Skin of body (tissue), 2 donors: ENCODE measurements around the gene CDKAL1. TPM values are rescaled to one million over a fixed set of nuclear protein-coding genes. Genes with fewer than 3 reads are reported as not detected.
"Not testable (repeated sequence)": the region's sequence is repeated elsewhere in the genome, so short reads cannot be mapped to it uniquely, and the experiment has no call there.

Experiments
- DNase-seq: peaks from one replicate; lab custom pipeline; 2025; lab: John Stamatoyannopoulos, UW
- total RNA-seq: library from RNA; depleted of rRNA; stranded (reverse); fragments of >200 nt; gene quantifications from one replicate; pipeline ENCODE4 v1.2.3, GENCODE V29; 2014

CDKAL1 gene
- total RNA-seq, 1 donor from 2014 or later, result 38.4 TPM

DNA sequence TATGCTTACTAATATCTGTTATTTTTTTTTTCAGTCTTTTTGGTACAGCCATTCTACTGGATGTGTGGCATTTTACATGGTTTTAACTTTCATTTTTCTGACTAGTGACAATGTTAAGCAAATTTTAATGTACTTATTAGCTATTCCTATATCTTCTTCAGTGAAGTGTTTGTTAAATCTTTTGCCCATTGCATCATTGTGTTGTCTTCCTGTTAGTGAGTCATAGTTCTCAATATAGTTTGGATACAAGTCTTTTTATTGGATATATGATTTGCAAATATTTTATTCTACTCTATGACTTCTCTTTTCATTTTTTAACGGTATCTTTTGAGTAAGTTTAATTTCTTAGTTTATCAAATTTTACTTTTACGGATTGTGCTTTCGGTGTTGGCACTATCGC lies 519.4 kb downstream of the CDKAL1 start:
- DNase-seq, result no peak

- DNase-seq, result not testable (repeated sequence)
Observed at GRCh38 chr6:21055480-21055879, 521.2 kb downstream of the CDKAL1 start.

GRCh38 chr6:21061892-21062291 lies 527.6 kb downstream of the CDKAL1 start:
- no peak for DNase-seq

GRCh38 chr6:21064756-21065340 lies 530.6 kb downstream of the CDKAL1 start:
- no peak for DNase-seq

GRCh38 chr6:21067521-21067920 lies 533.3 kb downstream of the CDKAL1 start:
- DNase-seq, result no peak

DNA sequence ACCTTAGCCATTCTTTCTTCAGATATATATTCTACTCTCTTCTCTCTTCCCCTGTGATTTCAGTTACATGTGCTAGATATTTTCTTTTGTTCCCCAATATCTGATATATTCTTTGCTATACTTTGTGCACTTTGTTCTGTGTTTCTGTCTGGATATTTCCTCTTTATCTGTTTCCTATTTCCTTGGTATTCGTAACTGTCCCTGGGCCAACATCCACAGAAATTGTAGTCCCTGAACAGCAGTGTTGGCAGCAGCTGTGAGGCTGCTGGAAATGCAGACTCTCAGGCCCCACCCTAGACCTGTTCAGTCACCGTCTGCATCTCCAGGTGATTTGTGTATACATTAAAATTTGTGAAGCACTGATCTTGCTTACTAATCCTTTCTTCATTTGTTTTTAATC lies 536.4 kb downstream of the CDKAL1 start:
- DNase-seq, result no peak

DNA sequence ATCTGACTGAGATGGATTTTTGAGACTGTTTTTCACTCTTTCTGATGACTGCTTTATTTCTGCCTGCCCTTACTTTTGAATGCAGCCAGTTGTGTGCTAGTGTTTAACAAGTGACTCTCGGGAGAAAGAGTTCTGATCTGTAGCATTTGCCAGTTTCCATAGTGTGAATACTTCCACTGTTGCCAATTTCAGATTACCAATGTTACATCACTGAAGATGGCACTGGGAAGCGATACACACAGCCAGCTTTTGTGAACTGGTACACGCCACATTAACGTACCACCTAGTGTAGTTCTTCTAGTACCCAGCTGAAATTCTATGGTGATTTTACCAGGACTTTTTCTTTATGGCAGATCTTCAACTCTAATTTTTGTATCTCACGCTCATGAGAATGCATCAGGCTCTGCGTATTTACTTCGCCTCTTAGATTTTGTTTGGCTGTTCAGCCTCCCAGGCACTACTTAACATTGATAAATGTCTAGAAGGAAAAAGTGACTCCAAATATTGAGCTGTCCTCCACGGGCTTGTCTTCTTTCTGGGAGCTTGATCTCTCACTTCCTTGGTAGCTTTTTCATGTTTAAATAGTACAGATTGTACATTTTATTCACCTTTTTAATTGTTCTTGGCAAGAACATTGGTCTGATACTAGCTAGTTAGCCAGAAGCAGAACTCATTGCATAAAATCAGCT lies 537.7 kb downstream of the CDKAL1 start:
- no peak for DNase-seq

GRCh38 chr6:21073318-21073839 lies 539.1 kb downstream of the CDKAL1 start:
- DNase-seq, result no peak

- DNase-seq, result no peak
Observed at GRCh38 chr6:21074484-21074883, 540.2 kb downstream of the CDKAL1 start.

GRCh38 chr6:21075986-21076385 lies 541.7 kb downstream of the CDKAL1 start:
- no peak for DNase-seq

GRCh38 chr6:21078497-21078896 lies 544.2 kb downstream of the CDKAL1 start:
- DNase-seq, result no peak

- DNase-seq, result peak; percentile 36
Observed at GRCh38 chr6:21079468-21080048, 545.3 kb downstream of the CDKAL1 start.

- DNase-seq, result no peak
Observed at GRCh38 chr6:21080221-21080620, 546.0 kb downstream of the CDKAL1 start.

DNA sequence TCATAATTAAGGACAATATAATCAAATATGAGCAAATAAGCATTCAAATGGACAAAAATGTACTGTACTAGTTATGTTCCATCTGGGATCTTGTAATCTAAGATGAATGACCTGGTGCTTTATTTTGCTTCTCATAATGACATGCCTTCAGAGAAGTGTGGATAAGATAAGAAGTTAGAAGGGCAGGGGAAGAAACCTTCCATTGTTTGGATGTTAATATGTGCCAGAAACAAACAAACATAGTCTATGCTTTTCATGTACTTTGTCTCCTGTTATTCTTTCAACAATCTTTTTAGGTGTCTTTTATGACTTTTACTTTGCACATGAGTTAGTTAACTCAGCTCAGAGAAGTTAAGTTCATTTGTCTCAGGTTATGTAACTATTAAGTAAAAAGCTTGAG lies 547.8 kb downstream of the CDKAL1 start:
- DNase-seq, result no peak

DNA sequence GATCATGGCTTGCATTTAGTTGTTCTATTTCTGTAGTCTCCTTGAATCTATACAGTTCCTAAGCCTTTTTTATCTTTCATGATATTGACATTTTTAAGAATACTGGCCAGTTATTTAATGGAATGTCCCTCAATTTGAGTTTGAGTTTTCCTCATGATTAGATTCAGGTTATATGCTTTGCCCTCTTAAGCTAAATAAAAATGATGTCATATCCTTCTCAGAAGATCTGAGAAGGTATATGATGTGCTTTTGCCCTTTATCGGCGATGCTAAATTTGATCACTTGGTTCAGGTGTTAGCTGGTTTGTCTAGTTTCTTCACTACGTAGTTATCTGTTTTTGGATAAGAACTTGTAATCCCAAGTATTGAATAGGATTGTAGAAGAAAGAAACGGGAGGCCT lies 549.5 kb downstream of the CDKAL1 start:
- DNase-seq, result no peak

DNA sequence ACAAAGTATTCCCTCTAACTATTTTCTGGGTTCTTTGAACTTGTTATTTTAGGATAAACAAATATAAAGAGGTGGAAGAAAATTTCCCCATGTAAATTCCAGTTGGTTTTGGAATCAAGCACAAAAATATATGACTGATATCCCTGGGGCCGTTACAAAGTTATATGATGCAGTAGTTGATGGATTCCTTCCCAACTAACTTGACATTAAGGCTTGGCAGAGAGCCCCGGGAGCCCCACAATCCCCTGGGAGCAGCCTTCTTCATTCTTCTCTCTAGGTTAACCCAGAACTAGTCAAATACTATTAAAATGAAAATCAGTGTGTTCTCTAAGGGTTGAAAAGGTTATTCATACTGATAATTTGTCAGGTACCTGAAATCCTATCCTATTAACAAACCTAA lies 550.4 kb downstream of the CDKAL1 start:
- no peak for DNase-seq

DNA sequence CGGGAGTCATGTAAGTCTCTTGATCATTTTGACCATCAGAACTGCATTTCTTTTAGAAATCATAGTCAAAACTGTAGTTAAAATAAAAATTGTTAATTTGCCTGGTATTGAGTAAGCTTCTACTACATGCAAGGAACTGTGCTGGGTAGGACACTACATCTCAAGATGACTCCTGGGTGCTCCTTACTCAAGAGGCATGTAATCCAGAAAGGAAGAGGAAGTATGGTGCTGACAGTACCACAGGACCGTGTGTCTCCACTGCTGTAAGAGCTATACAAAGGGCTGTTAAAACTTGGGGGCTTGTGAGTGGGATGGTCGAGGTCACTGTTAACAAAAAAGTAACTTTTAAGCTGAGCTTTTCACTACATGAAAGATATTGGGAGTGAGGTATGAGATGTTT lies 551.0 kb downstream of the CDKAL1 start:
- no peak for DNase-seq

DNA sequence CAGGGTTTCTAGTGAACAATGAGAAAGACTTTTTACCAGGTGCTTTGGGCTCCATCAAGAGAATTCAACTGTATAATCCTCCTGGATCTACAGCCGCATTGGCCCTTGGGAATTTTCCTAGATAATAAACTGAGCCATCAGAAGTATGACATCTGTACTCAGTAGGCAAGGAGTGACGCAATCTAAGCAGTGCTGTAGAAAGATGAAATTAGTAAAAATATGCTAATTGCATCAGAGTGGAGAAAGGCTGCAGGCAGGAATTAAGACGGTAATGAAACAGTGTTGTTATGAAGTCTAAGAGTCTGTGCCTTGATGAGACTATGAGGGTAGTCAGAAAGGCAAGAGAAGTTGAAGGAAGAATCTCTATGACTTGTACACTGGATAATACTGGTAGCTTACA lies 551.4 kb downstream of the CDKAL1 start:
- DNase-seq, result no peak

DNA sequence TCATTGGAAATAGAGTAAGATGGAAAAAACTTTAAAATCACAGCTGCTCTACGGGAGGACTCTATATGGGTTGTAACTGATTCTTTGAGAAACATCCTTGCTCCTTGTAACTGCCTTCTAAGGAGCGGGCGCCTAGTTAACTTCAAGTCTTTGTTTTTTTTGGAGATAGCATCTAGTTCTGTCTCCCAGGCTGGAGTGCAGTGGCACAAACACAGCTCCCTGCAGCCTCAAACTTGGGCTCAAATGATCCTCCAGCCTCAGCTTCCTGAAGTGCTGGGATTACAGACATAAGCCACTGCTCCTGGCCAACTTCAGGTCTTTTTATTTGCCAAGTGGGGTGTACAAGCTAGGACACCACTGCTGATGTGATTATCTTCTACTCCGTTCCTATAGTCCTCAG lies 552.9 kb downstream of the CDKAL1 start:
- no peak for DNase-seq

- no peak for DNase-seq
Observed at GRCh38 chr6:21091411-21091810, 557.2 kb downstream of the CDKAL1 start.

GRCh38 chr6:21092231-21092772 lies 558.0 kb downstream of the CDKAL1 start:
- not testable (repeated sequence) for DNase-seq

GRCh38 chr6:21095462-21095861 lies 561.2 kb downstream of the CDKAL1 start:
- DNase-seq, result no peak

GRCh38 chr6:21098134-21098533 lies 563.9 kb downstream of the CDKAL1 start:
- no peak for DNase-seq
